Calu3 (cell line): ENCODE measurements around the gene MND1. TPM values are rescaled to one million over a fixed set of nuclear protein-coding genes. Genes with fewer than 3 reads are reported as not detected.
"Not testable (repeated sequence)": the region's sequence is repeated elsewhere in the genome, so short reads cannot be mapped to it uniquely, and the experiment has no call there.

ENCODE experiments used
- BruUV-seq: library from RNA; stranded (reverse); fragments of 400-500 nt; replicated peaks from 2 replicates; lab custom pipeline; 2021; lab: Mats Ljungman, UMichigan
- CTCF ChIA-PET: fragments of 300-600 bp; sonication (Branson Sonifier 250); formaldehyde crosslinking; loops from one replicate; lab custom pipeline; 2022; ENCODE audit warnings: antibody characterized with exemption; lab: Charles Lee
- DNase-seq: peaks from one replicate; pipeline ENCODE4 v3.0.0; 2022
- H3K27ac Mint-ChIP-seq: one replicate; pipeline ENCODE4 v1.8.0; 2022; ENCODE audit warnings: mixed read lengths; ENCODE audit not compliant: unreplicated experiment
- H3K27me3 Mint-ChIP-seq: one replicate; pipeline ENCODE4 v1.8.0; 2022; ENCODE audit warnings: mixed read lengths; ENCODE audit not compliant: unreplicated experiment
- H3K36me3 Mint-ChIP-seq: one replicate; pipeline ENCODE4 v1.8.0; 2022; ENCODE audit warnings: mild to moderate bottlenecking, moderate library complexity, mixed read lengths; ENCODE audit not compliant: insufficient read depth, unreplicated experiment
- H3K4me1 Mint-ChIP-seq: one replicate; pipeline ENCODE4 v1.8.0; 2022; ENCODE audit warnings: mild to moderate bottlenecking, low read depth, mixed read lengths; ENCODE audit not compliant: unreplicated experiment
- H3K4me3 Mint-ChIP-seq: one replicate; pipeline ENCODE4 v1.8.0; 2022; ENCODE audit warnings: mild to moderate bottlenecking, low read depth, moderate library complexity, mixed read lengths; ENCODE audit not compliant: unreplicated experiment
- H3K9me3 Mint-ChIP-seq: one replicate; pipeline ENCODE4 v1.8.0; 2022; ENCODE audit warnings: low read depth, mixed read lengths; ENCODE audit not compliant: unreplicated experiment
- CTCF ChIP-seq: fragments of 200-600 bp; IDR thresholded peaks from one replicate; pipeline ENCODE4 v1.8.0; 2022; ENCODE audit warnings: antibody characterized with exemption; ENCODE audit not compliant: unreplicated experiment
- intact Hi-C: fragments of 100-400 bp; cut with micrococcal nuclease; formaldehyde crosslinking; loops from one replicate; pipeline ENCODE4 v1.10.0; 2022; ENCODE audit not compliant: unreplicated experiment
- total RNA-seq: library from RNA; stranded (reverse); gene quantifications from 2 replicates; pipeline ENCODE4 v1.2.3, GENCODE V29; 2022

MND1 gene
- total RNA-seq, 1 experiment from 2014 or later, result 12.6 TPM

DNA sequence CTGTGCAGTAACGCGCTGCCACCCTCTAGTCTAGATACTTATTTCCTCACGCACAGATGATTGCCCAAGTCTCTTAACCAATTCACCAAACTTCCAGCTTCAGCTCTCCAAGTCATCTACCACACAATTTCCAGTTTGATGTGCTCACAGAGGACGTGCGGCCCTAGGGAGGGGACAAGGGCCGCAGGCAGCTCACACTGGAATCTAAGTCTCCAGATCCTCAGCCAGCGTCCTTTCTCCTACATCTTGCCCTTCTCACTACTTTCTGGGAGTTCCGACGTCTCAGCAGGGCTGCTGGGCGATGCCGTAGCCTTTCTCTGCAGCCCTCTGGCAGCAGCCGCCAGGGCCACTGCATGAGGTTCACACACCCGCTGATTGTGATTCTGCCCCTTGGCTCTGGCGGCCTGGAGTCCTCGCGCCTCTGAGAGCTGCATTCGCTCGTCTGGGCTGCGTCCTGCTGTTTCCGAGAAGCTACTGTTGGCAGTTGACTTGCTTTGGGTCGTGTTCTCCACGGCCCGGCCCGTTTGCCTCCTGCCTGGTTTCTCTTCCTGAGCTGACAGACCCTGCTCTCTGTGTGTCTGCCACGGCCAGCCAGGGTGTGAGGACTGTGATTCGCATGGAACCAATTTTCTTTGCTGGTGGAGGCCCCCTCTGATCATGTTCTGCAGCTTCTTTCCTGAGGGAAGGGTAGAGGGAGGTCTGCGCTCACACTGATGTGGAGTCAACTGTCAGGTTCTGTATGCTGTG, 107.6 kb downstream of the MND1 start:
- no peaks in the 10 kb centered on the region for H3K27me3 Mint-ChIP-seq
- CTCF ChIA-PET, result no interaction called here
- H3K4me3 Mint-ChIP-seq, result no peak overlapping the region
- H3K36me3 Mint-ChIP-seq, result no peaks in the 10 kb centered on the region
- H3K27ac Mint-ChIP-seq, result no peak overlapping the region
- no TSS peak for BruUV-seq
- no peak for TF ChIP-seq CTCF
- no peaks in the 10 kb centered on the region for H3K4me1 Mint-ChIP-seq
- DNase-seq, result no peak
- intact Hi-C loops, result no loop called here
- H3K9me3 Mint-ChIP-seq, result no peaks in the 10 kb centered on the region

DNA sequence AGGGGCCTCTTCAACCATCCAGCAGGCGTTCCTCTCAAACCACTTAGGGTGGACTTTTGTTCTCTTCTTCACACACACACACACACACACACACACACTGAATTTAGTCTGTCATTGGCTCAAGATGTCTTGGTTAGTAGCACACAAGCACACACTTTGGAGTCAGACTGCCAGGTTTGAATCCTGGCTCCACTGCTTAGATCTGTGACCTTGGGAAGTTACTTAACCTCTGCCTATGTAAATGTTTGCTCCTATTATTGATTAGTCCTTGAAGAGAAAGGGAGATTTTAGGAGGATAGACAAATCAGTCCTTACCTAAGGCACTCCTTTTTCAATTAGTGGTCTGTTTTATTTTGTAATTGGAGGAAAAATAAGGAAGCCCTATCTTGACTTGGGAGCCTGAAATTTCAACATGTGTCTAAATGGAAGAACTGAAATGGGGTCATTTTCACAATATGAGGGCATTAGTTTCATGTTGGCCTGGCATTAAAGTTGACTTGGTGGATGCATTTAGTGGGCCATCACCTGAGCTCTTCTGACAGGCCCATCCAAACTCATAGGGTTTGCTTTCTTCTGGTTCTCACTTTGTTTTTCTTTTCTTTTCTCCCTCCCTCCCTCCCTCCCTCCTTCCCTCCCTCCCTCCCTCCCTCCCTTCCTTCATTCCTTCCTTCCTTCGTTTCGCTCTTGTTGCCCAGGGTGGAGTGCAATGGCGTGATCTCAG, 108.3 kb downstream of the MND1 start:
- CTCF ChIA-PET, result no interaction called here
- no peak for DNase-seq

DNA sequence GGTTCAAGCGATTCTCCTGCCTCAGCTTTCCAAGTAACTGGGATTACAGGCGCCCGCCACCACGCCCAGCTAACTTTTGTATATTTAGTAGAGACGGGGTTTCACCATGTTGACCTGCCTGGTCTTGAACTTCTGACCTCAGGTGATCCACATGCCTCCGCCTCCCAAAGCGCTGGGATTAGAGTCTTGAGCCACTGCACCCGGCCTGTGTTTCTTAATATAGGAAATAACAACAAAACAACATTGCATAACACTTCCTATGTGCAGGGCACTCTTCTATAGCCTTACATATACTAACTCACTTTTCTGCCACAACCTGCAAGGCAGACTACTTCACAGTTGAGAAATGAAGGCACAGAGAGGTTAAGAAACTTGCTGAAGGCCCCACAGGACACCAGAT, 108.9 kb downstream of the MND1 start:
- intact Hi-C loops, result no loop called here
- BruUV-seq, result no TSS peak
- no peak for DNase-seq
- no peak overlapping the region for H3K4me3 Mint-ChIP-seq
- H3K4me1 Mint-ChIP-seq, result no peaks in the 10 kb centered on the region
- H3K9me3 Mint-ChIP-seq, result no peaks in the 10 kb centered on the region
- H3K36me3 Mint-ChIP-seq, result no peaks in the 10 kb centered on the region
- no peaks in the 10 kb centered on the region for H3K27me3 Mint-ChIP-seq
- no peak overlapping the region for H3K27ac Mint-ChIP-seq
- no peak for TF ChIP-seq CTCF
- CTCF ChIA-PET, result no interaction called here

More for the DNA sequence above, 108.3 kb downstream of the MND1 start:
- H3K9me3 Mint-ChIP-seq, result no peaks in the 10 kb centered on the region
- intact Hi-C loops, result no loop called here
- H3K27me3 Mint-ChIP-seq, result no peaks in the 10 kb centered on the region
- no peaks in the 10 kb centered on the region for H3K4me1 Mint-ChIP-seq
- H3K36me3 Mint-ChIP-seq, result no peaks in the 10 kb centered on the region
- TF ChIP-seq CTCF, result no peak
- H3K27ac Mint-ChIP-seq, result no peak overlapping the region
- BruUV-seq, result no TSS peak
- H3K4me3 Mint-ChIP-seq, result no peak overlapping the region

DNA sequence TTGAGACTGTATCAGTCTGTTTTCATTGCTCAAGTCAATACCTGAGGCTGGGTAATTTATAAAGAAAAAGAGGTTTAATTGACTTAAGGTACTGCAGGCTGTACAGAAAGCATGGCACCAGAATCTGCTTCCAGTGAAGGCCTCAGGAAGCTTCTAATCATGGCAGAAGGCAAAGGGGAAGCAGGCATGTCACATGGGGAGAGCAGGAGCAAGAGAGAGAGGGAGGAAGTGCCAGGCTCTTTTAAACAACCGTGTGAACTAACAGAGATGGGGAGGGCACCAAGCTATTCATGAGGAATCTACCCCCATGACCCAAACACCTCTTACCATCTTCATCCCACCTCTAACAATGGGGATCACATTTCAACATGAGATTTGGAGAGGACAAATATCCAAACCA, 114.5 kb downstream of the MND1 start:
- Mint-ChIP-seq H3K4me1 (no peaks in the 10 kb centered on the region), H3K4me3 (no peak overlapping the region), H3K9me3 (no peaks in the 10 kb centered on the region), H3K27me3 (no peaks in the 10 kb centered on the region), H3K36me3 (no peaks in the 10 kb centered on the region), H3K27ac (no peak overlapping the region)
- intact Hi-C loops, result no loop called here
- BruUV-seq, result no TSS peak
- no peak for DNase-seq
- CTCF ChIA-PET, result no interaction called here
- TF ChIP-seq CTCF, result no peak

- H3K27ac Mint-ChIP-seq, H3K27me3 Mint-ChIP-seq, H3K4me1 Mint-ChIP-seq, DNase-seq, CTCF ChIA-PET, H3K4me3 Mint-ChIP-seq, H3K9me3 Mint-ChIP-seq, H3K36me3 Mint-ChIP-seq, BruUV-seq: not testable (repeated sequence)
- intact Hi-C loops, result loop anchor here (10.0 kb wide), 1 partner anchor 113 kb away; no protein-coding TSS in a partner anchor
Measured at GRCh38 chr4:153461549-153461948, 117.1 kb downstream of the MND1 start.
